CD4-positive, CD25-positive, alpha-beta regulatory T cell (primary cell): ENCODE results near the gene MYOF. TPM values are rescaled to one million over a fixed set of nuclear protein-coding genes. Genes with fewer than 3 reads are reported as not detected.
"Not testable (repeated sequence)": the region's sequence is repeated elsewhere in the genome, so short reads cannot be mapped to it uniquely, and the experiment has no call there.

Experiments
- ATAC-seq, 2 donors: fragments of 150-1000 bp; cut with Tn5 transposase; one replicate each; pipeline ENCODE4 v1.10.0; 2021; ENCODE audit warnings: low read depth in 2 of 2, moderate number of reproducible peaks in 2 of 2, moderate library complexity in 1 of 2
- DNase-seq, 3 donors: peaks; one replicate each; pipeline versions ENCODE4 v3.0.0 to v3.0.0-alpha.2; 2012 to 2022; ENCODE audit warnings: mixed read lengths in 1 of 3
- H3K27ac ChIP-seq: one replicate; pipeline ENCODE4 v1.7.0; 2013; ENCODE audit warnings: mild to moderate bottlenecking, low read length; ENCODE audit not compliant: insufficient read depth, poor library complexity, severe bottlenecking
- H3K27me3 ChIP-seq: one replicate; pipeline ENCODE4 v1.7.0; 2013; ENCODE audit warnings: low read length; ENCODE audit not compliant: control insufficient read depth, insufficient read depth
- H3K36me3 ChIP-seq: one replicate; pipeline ENCODE4 v1.7.0; 2013; ENCODE audit warnings: mild to moderate bottlenecking, low read length, moderate library complexity; ENCODE audit not compliant: control insufficient read depth, insufficient read depth
- H3K4me1 ChIP-seq: 2 replicates; pipeline ENCODE4 v1.7.0; 2013; ENCODE audit warnings: mild to moderate bottlenecking, low read length; ENCODE audit not compliant: insufficient read depth, control insufficient read depth, poor library complexity, severe bottlenecking
- H3K4me3 ChIP-seq: one replicate; pipeline ENCODE4 v1.7.0; 2013; ENCODE audit warnings: low read depth, mild to moderate bottlenecking, low read length, moderate library complexity
- H3K9me3 ChIP-seq, 2 experiments: 1 replicate in 1 of 2; 2 replicates in 1 of 2; pipeline ENCODE4 v1.7.0; 2013; ENCODE audit warnings: low read length in 2 of 2, mild to moderate bottlenecking in 1 of 2, moderate library complexity in 1 of 2; ENCODE audit not compliant: control insufficient read depth in 2 of 2
- H3K27ac Mint-ChIP-seq, 3 donors: one replicate each; pipeline ENCODE4 v1.8.0; 2020 to 2022; ENCODE audit warnings: mild to moderate bottlenecking in 3 of 3, mixed read lengths in 3 of 3, moderate library complexity in 2 of 3
- H3K27me3 Mint-ChIP-seq: one replicate; pipeline ENCODE4 v1.8.0; 2022; ENCODE audit warnings: mild to moderate bottlenecking, mixed read lengths
- H3K36me3 Mint-ChIP-seq: one replicate; pipeline ENCODE4 v1.8.0; 2020; ENCODE audit warnings: mixed read lengths
- H3K4me1 Mint-ChIP-seq, 4 donors: one replicate each; pipeline ENCODE4 v1.8.0; 2020 to 2022; ENCODE audit warnings: mixed read lengths in 4 of 4, mild to moderate bottlenecking in 1 of 4
- H3K4me3 Mint-ChIP-seq, 4 donors: one replicate each; pipeline ENCODE4 v1.8.0; 2020 to 2022; ENCODE audit warnings: mild to moderate bottlenecking in 4 of 4, mixed read lengths in 4 of 4, moderate library complexity in 3 of 4
- H3K9me3 Mint-ChIP-seq, 7 donors: one replicate each; pipeline ENCODE4 v1.8.0; 2020 to 2022; ENCODE audit warnings: mixed read lengths in 7 of 7, mild to moderate bottlenecking in 3 of 7, moderate library complexity in 2 of 7
- polyA plus RNA-seq, 4 donors: library from polyadenylated mRNA; unstranded; fragments of 300-500 nt; fragmentation: Illumina TruSeq; gene quantifications; one replicate each; pipeline ENCODE4 v1.2.3, GENCODE V29; 2021
- total RNA-seq: library from RNA; stranded (reverse); gene quantifications from one replicate; pipeline ENCODE4 v1.2.3, GENCODE V29; 2022

The MYOF gene
- total and polyA plus RNA-seq, 5 donors from 2014 or later = 0.23 to 1.0 (median 0.54) TPM

- H3K4me1 ChIP-seq = no peaks in the 10 kb centered on the region
- no peaks in the 10 kb centered on the region for H3K36me3 ChIP-seq
- H3K9me3 ChIP-seq = no peaks in the 10 kb centered on the region
- no peaks in the 10 kb centered on the region for H3K4me1 Mint-ChIP-seq
- DNase-seq (no peak), ATAC-seq (no peak)
- H3K27ac Mint-ChIP-seq = no peak overlapping the region
- no peaks in the 10 kb centered on the region for H3K36me3 Mint-ChIP-seq
- peaks cover 13% of the 10 kb centered on the region for H3K27me3 Mint-ChIP-seq
- no peaks in the 10 kb centered on the region for H3K27me3 ChIP-seq
- no peak overlapping the region for H3K4me3 Mint-ChIP-seq
- H3K27ac ChIP-seq = no peak overlapping the region
- H3K9me3 Mint-ChIP-seq = no peaks in the 10 kb centered on the region
- H3K4me3 ChIP-seq = no peak overlapping the region
Observed at GRCh38 chr10:93434991-93435491, 47.1 kb downstream of the MYOF start.

- Mint-ChIP-seq H3K4me3 (no peak overlapping the region), H3K27ac (no peak overlapping the region), H3K27me3 (peaks cover 2% of the 10 kb centered on the region), H3K36me3 (no peaks in the 10 kb centered on the region), H3K9me3 (peaks cover 0 to 7% (median 0%) of the 10 kb centered on the region in 7 donors), H3K4me1 (peaks cover 0 to 5% (median 2%) of the 10 kb centered on the region in 4 donors)
- DNase-seq (no peak), ATAC-seq (no peak)
- Histone ChIP-seq H3K27ac (no peak overlapping the region), H3K9me3 (no peaks in the 10 kb centered on the region), H3K4me1 (no peaks in the 10 kb centered on the region), H3K27me3 (no peaks in the 10 kb centered on the region), H3K36me3 (no peaks in the 10 kb centered on the region), H3K4me3 (no peak overlapping the region)
Observed at GRCh38 chr10:93431361-93431760, 50.8 kb downstream of the MYOF start.

GRCh38 chr10:93425861-93426260 lies 56.3 kb downstream of the MYOF start:
- H3K4me3 Mint-ChIP-seq = no peak overlapping the region
- no peaks in the 10 kb centered on the region for H3K27me3 ChIP-seq
- no peak overlapping the region for H3K27ac ChIP-seq
- peaks cover 0 to 5% (median 3%) of the 10 kb centered on the region in 4 donors for H3K4me1 Mint-ChIP-seq
- no peak overlapping the region for H3K27ac Mint-ChIP-seq
- ATAC-seq = no peak
- no peaks in the 10 kb centered on the region for H3K36me3 ChIP-seq
- peaks cover 4% of the 10 kb centered on the region for H3K27me3 Mint-ChIP-seq
- no peaks in the 10 kb centered on the region for H3K4me1 ChIP-seq
- no peak overlapping the region for H3K4me3 ChIP-seq
- no peaks in the 10 kb centered on the region for H3K9me3 ChIP-seq
- peaks cover 3% of the 10 kb centered on the region for H3K36me3 Mint-ChIP-seq
- peaks cover 0 to 7% (median 0%) of the 10 kb centered on the region in 7 donors for H3K9me3 Mint-ChIP-seq
- no peak for DNase-seq

- Mint-ChIP-seq H3K27ac (no peak overlapping the region), H3K4me1 (peaks cover 0 to 2% (median 0%) of the 10 kb centered on the region in 4 donors), H3K36me3 (peaks cover 3% of the 10 kb centered on the region), H3K4me3 (no peak overlapping the region), H3K27me3 (peaks cover 4% of the 10 kb centered on the region), H3K9me3 (no peaks in the 10 kb centered on the region)
- Histone ChIP-seq H3K4me1 (no peaks in the 10 kb centered on the region), H3K27me3 (no peaks in the 10 kb centered on the region), H3K36me3 (no peaks in the 10 kb centered on the region), H3K9me3 (no peaks in the 10 kb centered on the region), H3K27ac (no peak overlapping the region), H3K4me3 (no peak overlapping the region)
- DNase-seq (no peak), ATAC-seq (no peak)
Observed at GRCh38 chr10:93422118-93422517, 60.0 kb downstream of the MYOF start.

GRCh38 chr10:93420944-93421825 lies 60.9 kb downstream of the MYOF start:
- Mint-ChIP-seq H3K4me3 (no peak overlapping the region), H3K27ac (no peak overlapping the region)
- H3K4me3 ChIP-seq = no peak overlapping the region

GRCh38 chr10:93420091-93420490 lies 62.0 kb downstream of the MYOF start:
- H3K4me3 ChIP-seq = no peak overlapping the region
- no peaks in the 10 kb centered on the region for H3K36me3 ChIP-seq
- no peak for DNase-seq
- Mint-ChIP-seq H3K4me1 (peaks cover 0 to 11% (median 7%) of the 10 kb centered on the region in 4 donors), H3K36me3 (peaks cover 3% of the 10 kb centered on the region), H3K9me3 (no peaks in the 10 kb centered on the region), H3K4me3 (no peak overlapping the region), H3K27me3 (peaks cover 4% of the 10 kb centered on the region), H3K27ac (no peak overlapping the region)
- no peaks in the 10 kb centered on the region for H3K4me1 ChIP-seq
- no peak overlapping the region for H3K27ac ChIP-seq
- ATAC-seq = no peak
- H3K9me3 ChIP-seq = no peaks in the 10 kb centered on the region
- H3K27me3 ChIP-seq = no peaks in the 10 kb centered on the region

More at GRCh38 chr10:93420944-93421825, 60.9 kb downstream of the MYOF start:
- no peaks in the 10 kb centered on the region for H3K9me3 Mint-ChIP-seq
- Histone ChIP-seq H3K27ac (no peak overlapping the region), H3K9me3 (no peaks in the 10 kb centered on the region), H3K27me3 (no peaks in the 10 kb centered on the region), H3K36me3 (no peaks in the 10 kb centered on the region), H3K4me1 (no peaks in the 10 kb centered on the region)
- H3K4me1 Mint-ChIP-seq = peaks cover 0 to 2% (median 0%) of the 10 kb centered on the region in 4 donors
- DNase-seq (no peak), ATAC-seq (no peak)
- H3K27me3 Mint-ChIP-seq = peaks cover 4% of the 10 kb centered on the region
- peaks cover 3% of the 10 kb centered on the region for H3K36me3 Mint-ChIP-seq

- H3K4me1 Mint-ChIP-seq = peaks cover 0 to 15% (median 9%) of the 10 kb centered on the region in 4 donors
- H3K27me3 ChIP-seq, DNase-seq, H3K27ac Mint-ChIP-seq, H3K36me3 Mint-ChIP-seq, H3K9me3 ChIP-seq, H3K4me3 Mint-ChIP-seq, H3K4me3 ChIP-seq, H3K4me1 ChIP-seq, H3K9me3 Mint-ChIP-seq, H3K27ac ChIP-seq, ATAC-seq, H3K36me3 ChIP-seq, H3K27me3 Mint-ChIP-seq: not testable (repeated sequence)
Observed at GRCh38 chr10:93419016-93419415, 63.1 kb downstream of the MYOF start.

- H3K4me1 Mint-ChIP-seq = peaks cover 6 to 26% (median 14%) of the 10 kb centered on the region in 4 donors
- no peak overlapping the region for H3K4me3 Mint-ChIP-seq
- Histone ChIP-seq H3K4me3 (no peak overlapping the region), H3K36me3 (no peaks in the 10 kb centered on the region), H3K9me3 (no peaks in the 10 kb centered on the region), H3K27me3 (no peaks in the 10 kb centered on the region), H3K27ac (no peak overlapping the region), H3K4me1 (peaks cover 12% of the 10 kb centered on the region)
- H3K27me3 Mint-ChIP-seq = no peaks in the 10 kb centered on the region
- H3K27ac Mint-ChIP-seq = no peak overlapping the region
- no peaks in the 10 kb centered on the region for H3K9me3 Mint-ChIP-seq
- H3K36me3 Mint-ChIP-seq = no peaks in the 10 kb centered on the region
- DNase-seq (no peak), ATAC-seq (no peak)
Observed at GRCh38 chr10:93417921-93418320, 64.2 kb downstream of the MYOF start.
